GM19463 (cell line): ENCODE measurements around the gene PCBP3.

Source experiments
- ATAC-seq: cut with Tn5 transposase; IDR thresholded peaks from one replicate; pipeline ENCODE4 v1.9.1; 2021; ENCODE audit warnings: mild to moderate bottlenecking, moderate library complexity; ENCODE audit not compliant: unreplicated experiment

Gene PCBP3

DNA sequence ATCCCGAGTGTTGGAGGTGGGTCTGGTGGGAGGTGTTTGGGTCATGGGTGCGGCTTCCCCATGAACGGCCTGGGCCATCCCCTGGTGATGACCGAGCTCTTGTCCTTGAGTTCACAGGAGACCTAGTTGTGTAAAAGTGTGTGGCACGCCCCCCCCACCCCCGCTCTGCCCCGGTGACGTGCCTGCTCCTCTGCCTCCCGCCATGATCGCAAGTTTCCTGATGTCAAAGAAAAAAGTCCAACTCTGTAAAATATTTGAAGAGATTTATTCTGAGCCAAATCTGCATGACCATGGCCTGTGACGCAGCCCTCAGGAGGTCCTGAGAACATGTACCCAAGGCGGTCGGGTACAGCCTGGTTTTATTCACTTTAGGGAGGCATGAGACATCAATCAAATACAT lies 212.9 kb downstream of the PCBP3 start:
- no peak for ATAC-seq

DNA sequence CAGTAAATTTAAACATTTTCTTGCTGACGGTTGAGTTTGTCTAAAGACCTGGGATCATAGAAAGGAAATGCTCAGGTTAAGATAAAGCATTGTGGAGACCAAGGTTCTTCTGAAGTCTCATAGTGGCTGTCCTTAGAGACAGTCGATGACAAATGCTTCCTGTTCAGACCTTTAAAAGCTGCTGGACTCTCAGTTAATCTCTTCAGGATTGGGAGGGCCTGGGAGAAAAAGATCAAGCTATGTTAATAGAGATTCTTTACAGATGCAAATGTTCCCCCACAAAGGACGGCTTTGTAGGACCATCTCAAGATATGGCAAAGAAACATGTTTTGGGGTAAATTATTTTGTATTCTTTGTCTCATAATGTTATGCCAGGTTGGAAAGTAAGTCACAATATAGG lies 213.4 kb downstream of the PCBP3 start:
- no peak for ATAC-seq

DNA sequence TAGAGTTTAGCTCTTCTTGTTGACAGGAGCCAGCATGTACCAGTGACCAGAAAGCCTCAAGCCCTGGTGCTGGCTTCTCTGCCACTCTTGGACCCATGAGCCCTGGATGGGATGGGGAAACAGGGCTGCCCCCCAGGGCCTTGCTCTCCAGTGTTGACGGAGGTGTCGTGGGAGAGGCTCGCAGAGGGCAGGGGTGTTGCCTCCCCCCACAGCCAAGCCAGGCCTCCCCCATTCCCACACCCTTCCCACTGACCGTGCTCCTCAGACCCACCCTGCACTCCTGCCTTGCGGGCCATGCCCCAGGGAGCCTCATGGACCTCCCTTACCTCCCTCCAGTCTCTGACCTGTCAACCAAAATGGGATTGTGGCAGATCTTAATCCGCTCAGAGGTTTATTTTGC lies 214.2 kb downstream of the PCBP3 start:
- no peak for ATAC-seq

DNA sequence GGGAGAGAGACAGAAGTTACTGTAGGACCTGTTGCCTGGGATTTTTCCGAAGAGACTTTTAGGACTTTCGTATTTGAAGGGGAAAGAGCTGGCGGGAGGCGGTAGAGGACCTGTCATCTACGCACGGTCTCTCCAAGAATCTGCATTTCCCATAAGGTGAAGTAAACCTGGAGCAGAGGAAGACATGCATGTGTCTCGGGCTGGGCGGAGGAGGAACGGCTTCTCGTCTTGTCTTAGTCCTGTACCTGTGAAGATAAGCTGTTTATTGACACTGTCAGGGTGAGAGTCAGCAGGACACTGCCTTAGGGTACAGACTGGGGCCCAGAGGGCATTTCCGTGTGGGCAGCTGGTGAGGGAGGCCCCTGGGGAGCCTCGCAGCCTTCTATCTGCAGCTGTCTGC lies 214.7 kb downstream of the PCBP3 start:
- no peak for ATAC-seq

DNA sequence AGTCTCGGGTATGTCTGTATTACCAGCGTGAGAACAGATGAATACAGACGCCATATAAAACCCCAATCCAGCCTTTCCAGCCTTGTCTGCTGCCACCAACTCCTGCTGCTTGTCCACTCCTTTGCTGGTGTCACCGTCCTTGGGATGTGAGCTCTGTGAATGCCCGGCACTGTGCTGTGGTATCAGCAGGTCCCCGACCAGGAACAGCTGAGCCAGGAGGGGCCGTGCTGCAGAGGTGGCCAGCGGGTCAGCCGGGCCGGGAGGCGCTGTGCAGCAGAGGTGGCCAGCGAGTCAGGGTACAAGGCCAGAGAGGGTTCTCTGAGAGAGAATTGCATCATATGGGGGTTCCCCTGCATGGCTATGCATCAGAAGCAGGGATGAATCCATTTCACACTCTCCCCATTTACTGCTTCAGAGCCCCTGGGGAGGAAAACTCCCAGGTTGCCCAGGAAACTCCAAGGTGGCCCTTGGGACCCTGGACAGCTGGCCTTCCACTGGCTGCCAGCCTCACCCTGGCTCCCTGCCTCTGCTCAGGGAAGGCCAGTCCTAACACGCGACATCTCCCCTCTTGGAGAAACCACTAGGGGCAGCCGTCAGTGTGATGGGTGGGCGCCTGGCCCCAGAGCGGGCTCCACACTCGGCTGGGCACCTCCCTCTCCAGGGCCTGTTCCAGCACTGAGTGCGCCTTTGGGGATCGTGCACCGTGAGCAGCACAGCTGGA lies 215.7 kb downstream of the PCBP3 start:
- ATAC-seq = no peak

DNA sequence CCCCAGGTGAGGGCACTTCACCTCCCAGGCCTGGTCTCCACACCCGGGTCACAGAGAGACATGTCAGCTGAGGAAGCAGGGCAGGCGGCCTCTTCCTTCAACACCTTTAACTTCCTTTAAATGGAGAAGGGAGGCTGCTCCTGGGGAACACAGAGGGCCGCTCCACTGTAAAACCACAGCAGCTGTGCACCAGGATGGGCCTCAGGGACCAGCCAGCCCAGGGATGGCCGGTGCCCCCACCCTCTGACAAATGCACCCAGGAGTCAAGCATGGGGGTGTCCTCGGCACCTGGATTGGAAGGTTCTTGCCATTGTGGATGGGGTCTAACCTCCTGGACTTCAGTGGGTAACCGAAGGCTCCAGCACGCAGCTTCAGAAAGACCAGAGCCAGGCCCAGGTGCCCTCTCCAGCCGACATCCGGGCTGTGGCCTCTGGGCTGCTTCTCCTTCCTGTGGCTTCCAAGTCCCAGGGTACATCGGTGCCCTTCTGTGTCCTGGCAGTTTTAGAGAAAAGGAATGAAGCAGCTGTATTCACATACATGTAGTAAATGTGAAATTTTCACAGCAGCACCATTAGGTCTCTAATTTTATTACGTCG lies 216.3 kb downstream of the PCBP3 start:
- ATAC-seq = no peak

DNA sequence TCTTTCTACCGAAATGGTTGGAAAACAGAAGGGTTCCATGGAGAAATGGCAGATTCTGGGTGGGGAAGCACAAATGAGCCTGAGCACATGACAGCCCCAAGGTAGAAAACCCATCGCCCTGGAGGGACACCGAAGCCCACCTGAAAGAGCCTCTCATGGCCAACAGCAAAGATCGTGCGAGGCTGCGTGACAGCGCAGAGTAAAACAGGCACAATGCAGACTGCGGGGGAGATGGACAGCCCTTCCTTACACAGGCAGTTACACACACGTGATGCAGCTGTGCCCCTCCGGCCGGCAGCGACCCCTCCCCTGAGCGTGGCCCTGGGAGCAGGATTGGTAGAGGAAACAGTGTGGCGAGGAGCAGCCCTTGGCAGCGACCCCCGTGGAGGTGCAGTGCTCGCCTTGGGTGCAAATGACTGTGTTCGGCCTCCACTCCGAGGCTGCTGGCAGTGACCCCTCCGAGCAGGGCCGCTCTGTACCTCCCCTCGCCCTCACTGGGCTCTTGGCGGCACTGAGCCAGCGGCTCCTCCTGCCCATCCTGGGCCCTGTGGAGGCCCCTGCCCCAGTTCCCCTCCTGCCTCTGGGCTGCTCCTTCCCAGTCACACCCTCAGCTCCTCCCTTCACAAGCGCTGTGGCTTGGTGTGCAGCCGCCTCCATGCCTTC lies 217.1 kb downstream of the PCBP3 start:
- ATAC-seq = no peak

DNA sequence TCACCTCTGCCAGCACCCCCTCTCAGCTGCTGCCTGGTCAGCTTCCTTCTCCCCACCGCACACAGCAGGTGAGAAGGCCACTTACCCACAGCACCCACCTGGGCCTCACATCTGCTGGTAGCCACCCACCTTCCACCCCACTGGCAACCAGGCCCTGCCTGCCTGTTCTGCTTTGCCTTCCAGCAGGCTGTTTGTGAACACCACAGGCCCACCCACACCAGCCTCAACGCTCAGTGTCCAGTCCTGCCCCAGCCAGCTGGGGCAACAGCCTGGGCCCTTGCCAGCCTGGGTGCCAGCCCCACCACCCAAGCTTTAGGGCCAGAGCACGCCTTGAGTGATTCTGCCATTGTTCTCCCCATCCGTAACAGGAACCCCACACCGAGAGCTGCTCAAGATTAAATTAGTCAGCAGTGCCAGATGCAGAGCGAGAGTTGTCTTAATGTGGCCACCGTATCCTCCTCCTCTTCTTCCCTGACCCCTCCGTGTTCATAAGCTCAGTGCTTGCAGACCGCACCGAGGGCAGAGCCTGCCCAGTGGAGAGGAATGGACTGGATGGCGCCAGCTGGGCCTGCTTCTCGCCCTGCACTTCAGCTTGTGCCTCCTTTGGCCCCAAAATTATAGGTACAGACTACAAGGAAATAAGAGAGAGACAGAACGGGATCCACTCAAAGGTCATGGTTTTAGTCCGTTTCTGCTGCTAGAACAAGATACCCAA lies 217.8 kb downstream of the PCBP3 start:
- ATAC-seq = no peak

DNA sequence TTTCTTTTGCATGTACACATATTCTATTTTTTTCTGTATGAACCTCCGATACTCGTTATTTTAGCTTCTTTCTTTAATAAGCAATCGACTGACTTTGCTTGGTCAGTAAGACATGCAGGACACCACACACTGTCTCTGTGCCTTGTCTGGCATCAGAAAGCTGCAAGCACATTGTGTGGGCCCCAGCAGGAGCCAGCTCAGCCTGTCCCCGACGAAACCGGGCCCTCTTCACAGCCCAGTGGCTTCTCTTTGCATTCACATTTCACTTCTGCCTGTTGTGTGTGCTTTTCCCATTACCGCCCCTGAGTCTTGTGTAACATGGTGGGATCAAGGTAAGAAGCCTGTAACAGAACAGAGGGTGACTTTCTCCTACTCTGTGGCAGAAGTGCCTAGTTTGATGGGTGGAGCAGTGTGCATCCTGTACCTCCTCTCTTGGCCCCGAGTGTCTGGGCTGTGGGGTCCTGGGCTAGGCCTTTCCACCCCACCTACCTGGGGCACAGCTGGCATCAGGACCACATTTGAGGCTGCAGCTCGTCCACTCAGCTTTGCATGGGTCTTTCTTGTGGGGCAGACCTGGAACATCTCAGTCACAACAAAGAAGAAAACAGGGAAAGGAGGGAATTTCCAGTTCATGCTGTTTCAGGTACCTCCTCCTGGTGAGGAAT lies 219.2 kb downstream of the PCBP3 start:
- no peak for ATAC-seq

DNA sequence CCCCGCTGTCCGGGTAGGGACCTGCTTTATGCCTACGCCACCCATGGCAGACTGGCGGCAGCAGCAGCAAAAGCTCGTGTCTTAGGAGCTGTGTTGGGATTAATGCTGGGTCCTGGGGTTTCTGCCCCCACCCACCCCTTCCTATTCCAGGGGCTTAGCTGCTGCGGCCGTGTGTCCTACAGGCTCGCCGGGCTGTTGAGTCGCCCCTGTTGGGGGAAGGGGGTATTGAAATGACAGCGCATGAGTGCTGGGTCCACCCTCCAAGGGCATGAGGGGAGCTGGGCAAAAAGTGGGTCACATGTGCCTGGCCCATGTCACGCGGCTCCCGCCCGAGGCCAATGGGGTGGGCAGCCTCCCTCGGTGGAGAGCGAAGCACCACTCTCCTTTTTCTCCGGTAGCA lies 219.7 kb downstream of the PCBP3 start:
- ATAC-seq = no peak

DNA sequence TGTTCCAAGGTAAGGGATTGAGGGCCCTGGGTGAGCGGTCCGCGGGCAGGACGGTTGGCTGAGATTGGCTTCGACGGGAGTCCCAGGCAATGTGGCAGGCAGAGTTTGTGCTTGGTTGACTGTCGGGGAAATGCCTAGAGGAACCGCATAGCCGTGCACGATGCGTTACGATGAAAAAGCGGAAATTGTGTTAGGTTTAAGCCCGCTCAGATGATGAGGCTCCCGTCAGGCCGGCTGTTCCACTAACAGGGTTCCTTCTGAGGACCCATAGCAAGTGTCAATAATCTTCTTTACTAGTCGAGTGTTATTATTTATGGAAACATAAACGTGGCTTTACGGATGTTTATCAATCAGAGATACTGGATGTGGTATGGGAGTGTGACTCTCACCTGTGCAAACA lies 220.2 kb downstream of the PCBP3 start:
- no peak for ATAC-seq

DNA sequence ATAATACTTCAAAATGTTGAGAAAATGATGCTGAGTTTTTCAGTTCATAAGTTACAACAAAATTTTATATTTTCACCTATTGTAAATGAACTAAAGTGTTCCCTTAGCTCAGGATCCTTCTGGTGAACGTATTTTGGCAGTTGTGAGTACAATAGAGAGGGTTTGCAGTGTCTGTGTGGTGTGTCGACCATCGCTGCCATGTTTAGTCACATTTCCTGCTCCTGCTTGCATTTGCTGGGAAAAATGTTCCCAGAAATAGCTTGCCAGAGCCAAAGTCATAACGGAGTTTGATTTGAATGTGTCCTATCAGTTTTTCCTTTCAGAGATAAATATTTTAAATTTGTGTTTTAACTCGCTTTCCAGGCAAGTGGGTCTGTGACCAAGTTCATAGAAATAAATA lies 220.9 kb downstream of the PCBP3 start:
- ATAC-seq = no peak

DNA sequence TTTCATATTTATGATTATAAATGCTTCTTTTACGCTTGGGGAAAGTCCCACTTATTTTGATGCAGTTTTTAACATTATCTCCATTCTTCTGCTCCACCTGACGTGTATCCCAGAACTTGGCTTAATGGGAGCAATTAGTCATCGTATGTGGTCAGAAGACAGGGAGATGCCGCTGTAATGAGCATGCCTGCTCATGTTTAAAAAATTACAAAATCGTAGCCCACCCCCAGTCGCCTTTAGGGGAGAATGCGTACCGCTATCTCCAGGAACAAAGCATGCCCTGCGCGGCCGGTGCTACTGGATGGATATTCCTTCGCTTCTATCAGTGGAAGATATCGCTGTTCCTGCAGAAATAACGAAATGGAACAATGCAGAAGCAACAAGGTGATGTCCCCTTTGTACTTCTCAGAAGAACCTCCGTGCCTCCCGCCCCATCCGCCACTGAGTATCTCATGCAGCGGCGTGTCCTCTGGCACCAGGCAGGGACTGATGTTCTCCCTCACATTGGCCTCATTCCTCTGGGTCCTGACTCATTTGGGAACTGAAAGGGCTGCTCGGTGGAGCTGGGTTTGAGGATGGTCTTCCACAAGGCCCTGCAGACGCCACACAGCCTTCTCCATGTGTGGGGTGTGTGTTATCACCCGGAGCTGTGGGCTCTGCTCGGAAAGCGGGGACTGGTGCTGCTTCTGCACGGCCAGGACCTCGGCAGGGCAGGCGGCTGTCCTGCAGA lies 221.7 kb downstream of the PCBP3 start:
- ATAC-seq = no peak

DNA sequence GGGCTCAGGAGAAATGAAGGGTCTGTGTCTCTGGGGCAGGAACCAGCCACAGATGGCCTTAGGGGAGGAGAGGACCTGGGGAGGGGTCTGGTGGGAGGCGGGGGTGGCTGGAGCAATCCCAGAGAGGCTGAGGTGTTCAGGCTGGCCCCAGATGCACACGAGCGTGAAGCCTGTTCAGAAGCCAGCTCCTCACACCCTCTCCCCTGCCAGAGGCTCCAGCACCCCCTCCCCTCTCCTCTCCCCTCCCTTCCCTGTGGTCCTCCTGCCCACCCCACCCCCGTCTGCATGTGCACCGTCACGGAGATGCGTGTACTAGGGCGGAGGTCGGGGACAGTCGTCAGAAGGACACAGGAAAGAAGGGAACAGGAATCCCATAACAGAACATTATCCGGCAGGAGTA lies 223.0 kb downstream of the PCBP3 start:
- no peak for ATAC-seq

DNA sequence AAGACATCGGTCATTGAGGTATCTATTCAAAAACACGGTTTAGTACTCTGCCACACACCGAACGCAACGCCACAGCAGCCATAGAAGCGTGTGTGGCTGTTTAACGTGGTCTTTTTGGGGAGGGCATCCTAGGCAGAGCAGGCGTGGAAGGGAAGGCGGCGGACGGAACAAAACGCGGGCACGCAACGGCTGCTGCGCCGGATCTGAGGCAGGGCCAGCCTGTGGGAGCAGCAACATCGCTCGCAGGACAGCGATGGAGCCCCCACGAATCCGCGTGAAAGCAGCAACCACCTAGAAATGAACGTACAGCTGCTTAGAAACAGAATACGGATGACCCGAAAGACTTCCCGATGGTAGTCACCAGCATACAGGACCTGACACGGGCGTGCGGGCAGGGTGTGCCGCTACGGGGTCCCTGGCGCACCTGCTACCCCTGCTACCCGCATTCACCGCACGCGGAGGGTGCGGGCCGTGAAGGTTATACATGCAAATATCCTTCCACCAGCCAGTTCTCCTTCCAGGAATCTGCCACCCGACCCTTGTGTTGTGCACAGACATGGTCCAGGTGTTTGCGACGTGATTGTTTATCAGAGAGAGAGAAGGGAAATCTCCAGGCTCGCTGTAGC lies 223.6 kb downstream of the PCBP3 start:
- no peak for ATAC-seq

DNA sequence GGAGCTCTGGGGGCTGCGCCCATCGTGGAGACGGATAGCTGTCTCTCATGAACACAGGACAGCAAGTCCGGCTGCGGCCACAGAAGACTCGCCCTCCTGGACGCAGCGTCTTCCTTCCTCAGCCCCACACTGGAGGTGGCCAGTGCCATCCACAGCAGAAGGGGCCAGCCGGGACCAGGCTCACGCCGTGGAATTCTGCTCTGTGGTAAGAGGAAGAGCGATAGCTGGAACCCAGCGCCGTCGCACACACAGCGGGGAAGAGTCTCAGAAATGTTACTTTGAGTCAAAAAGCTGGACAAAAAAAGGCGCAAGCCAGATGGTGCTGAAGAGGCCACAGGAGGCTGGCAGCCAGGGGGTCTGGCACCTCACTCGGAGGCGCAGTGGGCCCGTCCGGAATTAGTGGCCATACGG lies 224.2 kb downstream of the PCBP3 start:
- ATAC-seq = no peak

DNA sequence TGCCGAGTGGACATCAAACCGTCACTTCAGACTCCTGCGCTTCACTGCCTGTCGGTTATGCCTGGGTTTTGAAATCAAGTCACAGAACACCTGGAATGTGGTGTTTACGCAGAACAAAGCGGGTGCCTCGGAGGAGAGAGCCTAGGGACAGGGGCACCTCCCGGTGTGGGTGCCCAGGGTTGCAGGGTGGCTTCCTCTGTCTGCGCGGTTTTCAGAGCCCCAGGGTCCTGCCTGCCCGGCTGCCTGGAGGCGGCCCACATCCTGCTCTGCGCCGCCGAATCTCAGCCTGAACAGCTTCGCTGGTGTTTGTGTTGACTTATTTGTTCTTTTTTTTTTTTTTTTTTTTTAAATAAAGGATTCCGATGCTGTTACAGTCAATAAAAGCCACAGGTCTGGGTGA lies 224.6 kb downstream of the PCBP3 start:
- no peak for ATAC-seq

DNA sequence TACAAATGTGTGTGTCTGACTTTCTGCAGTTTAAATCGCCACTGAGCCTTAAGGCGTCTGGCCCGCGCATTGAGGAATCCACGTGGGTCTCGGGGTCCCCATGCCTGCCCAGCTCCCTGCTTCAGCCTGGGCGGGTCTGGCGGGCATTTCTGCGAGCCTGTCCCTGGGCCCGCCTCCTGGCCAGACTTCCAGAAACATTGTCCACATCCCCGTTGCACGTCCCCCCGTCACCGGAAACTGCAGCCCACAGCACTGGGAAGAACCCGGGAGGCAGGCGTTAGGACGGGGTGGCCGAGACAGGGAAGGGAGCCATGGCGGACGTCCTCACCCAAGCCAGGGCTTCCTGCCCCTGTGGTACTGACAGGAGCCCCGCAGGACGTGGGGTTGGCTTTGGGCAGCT lies 225.0 kb downstream of the PCBP3 start:
- ATAC-seq = no peak

DNA sequence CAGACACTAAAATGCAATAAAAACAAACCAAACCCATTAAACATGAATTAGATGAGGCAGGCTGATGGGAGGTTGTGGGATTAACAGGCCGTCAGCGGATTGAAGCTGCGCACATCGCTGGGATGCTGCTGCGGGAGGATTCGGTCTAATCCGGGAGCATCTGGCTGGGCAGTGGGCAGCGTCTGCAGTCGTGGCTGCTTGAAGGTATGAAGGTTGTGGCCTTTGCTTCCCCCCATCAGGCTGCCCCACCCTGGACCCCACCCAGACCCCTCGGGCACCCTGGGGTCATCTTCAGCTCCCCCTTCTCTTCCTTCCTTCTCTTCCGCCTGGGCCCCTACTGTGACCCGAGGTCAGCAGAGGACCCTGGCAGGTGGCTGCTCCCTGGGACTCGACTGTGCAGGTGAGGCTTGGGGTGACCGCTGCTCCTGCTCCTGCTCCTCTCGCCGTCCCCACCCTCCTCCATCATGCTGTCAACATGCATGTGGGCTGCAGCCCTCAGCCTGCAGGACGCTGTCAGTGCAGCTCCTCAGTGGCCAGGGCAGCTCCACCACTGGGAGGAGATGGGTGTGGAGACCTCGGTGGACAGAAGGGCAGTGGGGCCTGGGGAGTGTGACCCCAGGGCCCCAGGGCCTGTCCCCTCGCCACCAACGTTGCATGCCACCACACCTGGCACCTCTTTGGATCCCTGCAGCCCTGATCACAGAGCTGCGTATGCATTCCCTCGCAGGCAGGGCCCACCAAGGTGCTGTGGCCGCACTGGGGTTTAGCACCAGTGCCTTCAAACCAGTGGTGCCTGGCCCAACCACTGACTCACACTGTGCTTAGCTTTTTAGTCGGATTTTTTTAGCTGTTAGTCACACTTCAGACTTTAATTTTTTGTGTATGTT lies 225.8 kb downstream of the PCBP3 start:
- ATAC-seq = no peak
